ENCODE data around the gene AEBP2.
"Not testable (repeated sequence)": the region's sequence is repeated elsewhere in the genome, so short reads cannot be mapped to it uniquely, and the experiment has no call there.

Gene AEBP2

DNA sequence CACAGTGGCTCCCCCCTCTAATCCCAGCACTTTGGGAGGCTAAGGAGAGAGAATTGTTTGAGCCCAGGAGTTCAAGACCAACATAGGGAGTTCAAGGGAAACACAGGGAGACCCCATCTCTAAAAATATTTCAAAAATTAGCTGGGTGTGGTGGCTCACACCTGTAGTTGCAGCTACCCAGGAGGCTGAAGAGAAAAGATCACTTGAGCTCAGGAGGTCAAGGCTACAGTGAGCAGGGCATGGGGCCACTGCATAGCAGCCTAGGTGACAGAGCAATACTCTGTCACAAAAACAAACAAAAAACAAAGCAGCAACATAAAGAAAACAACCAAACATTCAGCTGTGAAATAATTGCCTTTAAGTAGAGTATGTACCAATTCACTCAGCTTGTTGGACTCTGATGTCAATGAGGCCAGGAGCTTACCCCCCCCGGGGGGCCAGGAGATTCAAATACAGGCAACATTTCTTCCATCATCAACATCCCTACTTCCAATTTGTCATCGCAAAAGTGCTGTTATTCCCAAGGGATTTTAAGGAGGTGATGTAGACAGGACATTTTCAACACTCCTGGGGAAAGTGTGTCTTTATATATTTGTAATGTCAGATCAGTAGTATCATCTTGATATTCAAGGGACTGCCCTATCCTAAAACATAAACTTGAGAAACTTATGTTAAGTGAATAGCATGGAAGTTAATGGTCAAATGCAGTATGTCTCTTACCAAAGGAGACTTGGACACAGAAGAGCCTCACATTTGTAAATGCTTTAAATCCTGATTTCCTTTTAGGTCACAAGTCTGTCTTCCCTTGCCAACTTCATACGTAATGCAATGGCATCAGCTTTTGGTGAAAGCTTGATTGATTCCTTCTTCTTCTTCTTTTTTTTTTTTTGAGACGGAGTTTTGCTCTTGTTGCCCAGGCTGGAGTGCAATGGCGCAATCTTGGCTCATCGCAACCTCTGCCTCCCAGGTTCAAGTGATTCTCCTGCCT, 40.6 kb upstream of the AEBP2 start:
- Histone ChIP-seq H3K9me3 (ENCODE audit: severe bottlenecking) (no peaks in the 10 kb centered on the region), H3K36me3 (no peaks in the 10 kb centered on the region), H3K4me3 (ENCODE audit: low read depth, low read length) (no peak overlapping the region), H3K27me3 (ENCODE audit: insufficient read depth, low read depth, severe bottlenecking) (no peaks in the 10 kb centered on the region), H3K27ac (no peak overlapping the region)
- TF ChIP-seq, protein P1, sequence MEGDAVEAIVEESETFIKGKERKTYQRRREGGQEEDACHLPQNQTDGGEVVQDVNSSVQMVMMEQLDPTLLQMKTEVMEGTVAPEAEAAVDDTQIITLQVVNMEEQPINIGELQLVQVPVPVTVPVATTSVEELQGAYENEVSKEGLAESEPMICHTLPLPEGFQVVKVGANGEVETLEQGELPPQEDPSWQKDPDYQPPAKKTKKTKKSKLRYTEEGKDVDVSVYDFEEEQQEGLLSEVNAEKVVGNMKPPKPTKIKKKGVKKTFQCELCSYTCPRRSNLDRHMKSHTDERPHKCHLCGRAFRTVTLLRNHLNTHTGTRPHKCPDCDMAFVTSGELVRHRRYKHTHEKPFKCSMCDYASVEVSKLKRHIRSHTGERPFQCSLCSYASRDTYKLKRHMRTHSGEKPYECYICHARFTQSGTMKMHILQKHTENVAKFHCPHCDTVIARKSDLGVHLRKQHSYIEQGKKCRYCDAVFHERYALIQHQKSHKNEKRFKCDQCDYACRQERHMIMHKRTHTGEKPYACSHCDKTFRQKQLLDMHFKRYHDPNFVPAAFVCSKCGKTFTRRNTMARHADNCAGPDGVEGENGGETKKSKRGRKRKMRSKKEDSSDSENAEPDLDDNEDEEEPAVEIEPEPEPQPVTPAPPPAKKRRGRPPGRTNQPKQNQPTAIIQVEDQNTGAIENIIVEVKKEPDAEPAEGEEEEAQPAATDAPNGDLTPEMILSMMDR (IDR thresholded peaks at IDR 0.05; ENCODE audit: low read depth, low read length) = no peak
- no peak for DNase-seq

DNA sequence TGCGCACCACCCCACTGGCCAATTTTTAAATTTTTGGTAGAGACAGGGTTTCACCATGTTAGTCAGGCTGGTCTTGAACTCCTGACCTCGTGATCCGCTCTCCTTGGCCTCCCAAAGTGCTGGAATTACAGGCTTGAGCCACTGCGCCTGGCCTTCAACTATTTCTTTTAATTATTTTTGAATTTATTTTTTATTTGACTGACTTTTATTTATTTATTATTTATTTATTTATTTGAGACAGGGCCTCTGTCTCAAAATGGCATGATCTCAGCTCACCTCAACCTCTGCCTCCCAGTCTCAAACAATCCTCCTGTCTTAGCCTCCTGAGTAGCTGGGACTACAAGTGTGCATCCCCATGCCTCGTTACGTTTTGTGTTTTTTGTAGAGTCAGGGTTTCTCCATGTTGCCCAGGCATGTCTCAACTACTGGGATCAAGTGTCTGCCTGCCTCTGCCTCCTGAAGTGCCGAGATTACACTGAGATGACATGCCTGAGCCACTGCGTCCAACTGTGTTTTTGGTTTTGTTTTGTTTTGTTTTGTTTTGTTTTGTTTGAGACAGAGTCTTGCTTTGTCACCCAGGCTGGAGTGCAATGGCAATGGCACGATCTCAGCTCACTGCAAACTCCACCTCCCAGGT, 38.5 kb upstream of the AEBP2 start:
- not testable (repeated sequence) for H3K36me3 ChIP-seq; H3K27me3 ChIP-seq (ENCODE audit: insufficient read depth, low read depth, severe bottlenecking); H3K4me3 ChIP-seq (ENCODE audit: low read depth, low read length); H3K9me3 ChIP-seq (ENCODE audit: severe bottlenecking); DNase-seq; H3K27ac ChIP-seq

DNA sequence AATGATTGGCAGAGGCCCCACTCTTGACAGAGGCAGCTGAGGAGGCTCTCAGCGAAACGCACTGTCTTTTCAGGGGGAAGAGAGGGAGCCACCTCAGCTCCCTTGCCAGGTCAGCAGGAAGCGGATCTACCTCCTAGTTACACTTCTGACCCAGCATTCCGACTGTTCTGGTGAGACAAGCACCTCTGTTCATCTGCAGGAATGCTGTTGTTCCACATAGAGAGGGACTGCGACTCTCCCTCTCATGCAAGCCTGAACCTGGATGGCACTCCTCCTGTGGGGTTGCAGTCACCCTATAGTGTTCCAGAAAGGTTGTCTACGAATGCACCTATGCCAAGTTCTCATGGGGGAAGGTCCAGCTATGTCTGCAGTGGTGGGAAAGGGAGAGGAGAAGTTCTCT, 37.1 kb upstream of the AEBP2 start:
- H3K9me3 ChIP-seq (ENCODE audit: severe bottlenecking) = no peaks in the 10 kb centered on the region
- no peak for DNase-seq
- TF ChIP-seq, protein P1 (IDR thresholded peaks at IDR 0.05; ENCODE audit: low read depth, low read length) = no peak
- H3K4me3 ChIP-seq (ENCODE audit: low read depth, low read length) = no peak overlapping the region
- no peaks in the 10 kb centered on the region for H3K27me3 ChIP-seq (ENCODE audit: insufficient read depth, low read depth, severe bottlenecking)
- H3K27ac ChIP-seq = no peak overlapping the region
- no peaks in the 10 kb centered on the region for H3K36me3 ChIP-seq

DNA sequence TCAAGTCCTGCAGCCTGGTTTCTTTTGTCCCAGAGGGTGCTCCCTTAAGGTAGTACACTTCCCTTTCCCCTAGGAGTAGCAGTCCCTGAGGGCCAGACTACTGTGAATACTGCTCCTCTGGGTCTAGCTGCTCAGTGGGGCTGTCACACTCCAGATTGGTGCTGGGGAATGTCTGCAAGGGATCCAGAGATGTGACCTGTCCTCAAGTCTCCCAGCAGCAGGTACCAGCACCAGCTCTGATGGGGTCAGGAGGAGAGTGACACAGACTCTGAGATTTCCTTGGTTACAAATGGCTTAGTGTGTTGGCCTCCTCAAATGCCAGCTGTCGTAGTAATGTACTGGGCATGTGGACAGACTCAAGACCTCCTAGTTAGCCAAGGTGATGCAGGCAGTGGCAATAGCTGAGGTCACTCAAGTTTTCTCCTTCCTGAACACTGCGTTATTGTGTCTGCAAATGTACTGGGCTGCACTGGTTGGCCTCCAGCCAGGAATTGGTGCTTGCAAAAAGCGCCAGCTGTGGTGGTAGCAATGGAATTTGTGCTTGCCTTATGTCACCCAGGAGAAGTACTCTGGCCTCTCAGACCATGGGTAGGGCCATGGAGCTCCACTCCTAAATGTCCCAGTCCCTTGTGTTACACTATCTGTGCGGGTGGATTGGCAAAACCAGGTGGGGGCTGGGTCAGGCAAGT, 36.4 kb upstream of the AEBP2 start:
- Histone ChIP-seq H3K4me3 (ENCODE audit: low read depth, low read length) (no peak overlapping the region), H3K36me3 (no peaks in the 10 kb centered on the region), H3K27ac (no peak overlapping the region), H3K27me3 (ENCODE audit: insufficient read depth, low read depth, severe bottlenecking) (no peaks in the 10 kb centered on the region), H3K9me3 (ENCODE audit: severe bottlenecking) (no peaks in the 10 kb centered on the region)
- TF ChIP-seq, protein P1 (IDR thresholded peaks at IDR 0.05; ENCODE audit: low read depth, low read length) = no peak
- no peak for DNase-seq

DNA sequence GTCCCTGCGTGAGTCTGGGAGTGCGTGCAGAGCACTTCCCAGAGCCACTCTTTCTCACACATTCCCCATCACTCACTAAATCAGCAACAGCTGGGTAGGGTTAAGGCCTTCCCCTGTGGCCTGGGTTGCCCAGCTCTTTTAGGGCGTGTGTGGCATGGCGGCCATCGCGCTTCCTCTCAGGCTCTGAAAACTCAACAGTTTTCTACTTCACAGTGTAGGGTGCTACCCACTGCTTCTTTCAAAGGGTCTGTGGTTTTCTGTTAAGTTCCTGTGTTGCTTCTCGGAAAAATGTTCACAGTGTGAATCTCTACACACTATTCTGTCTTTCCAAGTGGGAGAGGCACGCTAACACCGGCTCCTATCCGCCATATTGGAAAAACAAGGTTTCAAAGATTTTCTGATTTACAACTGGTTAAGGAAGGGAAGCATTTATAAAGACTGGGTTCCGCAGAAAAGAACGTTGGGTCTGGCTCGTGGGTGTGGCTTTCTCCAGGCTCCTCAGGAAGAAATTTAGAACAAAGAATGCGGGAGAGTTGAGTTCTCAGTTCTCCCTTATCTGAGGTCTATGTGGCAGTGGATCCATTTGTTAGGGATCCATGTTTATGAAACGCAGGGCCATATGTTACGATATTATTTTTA, 34.9 kb upstream of the AEBP2 start:
- DNase-seq = no peak

More for the DNA sequence above, 34.9 kb upstream of the AEBP2 start:
- Histone ChIP-seq H3K27ac (no peak overlapping the region), H3K9me3 (ENCODE audit: severe bottlenecking) (no peaks in the 10 kb centered on the region), H3K4me3 (ENCODE audit: low read depth, low read length) (no peak overlapping the region), H3K36me3 (no peaks in the 10 kb centered on the region), H3K27me3 (ENCODE audit: insufficient read depth, low read depth, severe bottlenecking) (no peaks in the 10 kb centered on the region)
- TF ChIP-seq, protein P1 (IDR thresholded peaks at IDR 0.05; ENCODE audit: low read depth, low read length) = no peak
